Prostate gland (tissue), 2 donors: ENCODE data around the gene TBKBP1. TPM values are rescaled to one million over a fixed set of nuclear protein-coding genes. Genes with fewer than 3 reads are reported as not detected.

Experiments
- DNase-seq: peaks from one replicate; pipeline ENCODE4 v3.0.0-alpha.2; 2019; ENCODE audit warnings: low spot score
- H3K27ac ChIP-seq, 2 donors: fragments of 200-600 bp; sonication (generic); 2 replicates each; pipeline ENCODE4 v1.5.1; 2017 to 2019
- H3K27me3 ChIP-seq: fragments of 200-600 bp; sonication (generic); replicated peaks from 2 replicates; pipeline ENCODE4 v1.5.1; 2019; ENCODE audit not compliant: insufficient read depth
- H3K36me3 ChIP-seq, 2 donors: fragments of 200-600 bp; sonication (generic); 1 replicate in 1 of 2; 2 replicates in 1 of 2; pipeline versions ENCODE4 v1.5.1 to v1.8.1; 2017 to 2019
- H3K4me1 ChIP-seq: fragments of 200-600 bp; sonication (generic); replicated peaks from 2 replicates; pipeline ENCODE4 v1.5.1; 2019
- H3K4me3 ChIP-seq, 2 donors: fragments of 200-600 bp; sonication (generic); 2 replicates each; pipeline ENCODE4 v1.5.1; 2017 to 2019
- H3K9me3 ChIP-seq: fragments of 200-600 bp; sonication (generic); 2 replicates; pipeline ENCODE4 v1.5.1; 2017
- CTCF ChIP-seq, 4 experiments: fragments of 200-600 bp in 2 of 4; fragments of 450-650 bp in 2 of 4; sonication (generic) in 2 of 4; IDR thresholded peaks; 1 replicate in 3 of 4; 2 replicates in 1 of 4; pipeline ENCODE4 v1.5.1; 2016 to 2019; ENCODE audit warnings: antibody characterized with exemption in 4 of 4, mild to moderate bottlenecking in 2 of 4, moderate library complexity in 2 of 4
- POLR2A ChIP-seq: fragments of 450-650 bp; IDR thresholded peaks from one replicate; pipeline ENCODE4 v1.6.1; 2016; ENCODE audit warnings: antibody characterized with exemption, mild to moderate bottlenecking
- POLR2AphosphoS5 ChIP-seq: sonication (generic); formaldehyde crosslinking; IDR thresholded peaks from one replicate; pipeline ENCODE4 v1.6.1; 2017; ENCODE audit warnings: antibody characterized with exemption
- WGBS: methylation state at CpG from one replicate; pipeline ENCODE4 v1.1.5; 2018; 5-methylcytosine and 5-hydroxymethylcytosine counted together
- intact Hi-C: fragments of 100-400 bp; cut with DNase I; formaldehyde crosslinking; loops from one replicate; pipeline ENCODE4 v1.14.2; 2022
- total RNA-seq, 2 donors: library from RNA; depleted of rRNA; stranded (reverse); fragments of >200 nt; gene quantifications; one replicate each; pipeline ENCODE4 v1.1.0, GENCODE V29; 2016

TBKBP1 gene
- total RNA-seq, 2 donors from 2014 or later = 9.5 to 15.3 TPM

DNA sequence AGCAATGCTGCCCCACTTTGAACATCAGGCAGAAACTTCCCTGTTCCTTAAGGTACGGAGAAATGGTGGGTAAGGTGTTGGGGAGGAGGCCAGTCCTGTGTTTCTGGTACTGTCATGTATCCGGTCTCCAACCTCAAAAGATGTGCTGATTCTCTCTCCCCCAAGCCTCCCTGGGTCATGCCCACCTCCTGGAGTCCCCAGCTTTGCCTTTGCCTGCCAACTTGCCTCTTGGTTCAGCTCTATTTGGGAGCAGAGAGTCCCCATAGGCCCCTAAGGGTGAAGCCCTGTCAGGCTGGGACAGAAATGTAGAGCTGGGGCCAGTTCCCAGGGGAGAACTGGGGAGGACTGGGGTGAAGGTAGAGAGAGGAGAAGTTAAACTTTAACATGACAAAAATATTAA, 37.4 kb downstream of the TBKBP1 start:
- Histone ChIP-seq H3K36me3 (no peaks in the 10 kb centered on the region), H3K4me1 (no peaks in the 10 kb centered on the region), H3K4me3 (no peak overlapping the region), H3K27ac (no peak overlapping the region), H3K9me3 (no peaks in the 10 kb centered on the region), H3K27me3 (peaks cover 7% of the 10 kb centered on the region)
- no peak for DNase-seq
- WGBS = 78% methylated on average over 2 of the region's 2 CpGs
- TF ChIP-seq POLR2A = no peak
- TF ChIP-seq POLR2AphosphoS5 = no peak
- no peak for TF ChIP-seq CTCF (IDR thresholded peaks at IDR 0.05)
- intact Hi-C loops = no loop called here

- intact Hi-C loops = no loop called here
These were observed 38.6 kb downstream of the TBKBP1 start for GRCh38 chr17:47732399-47733046.

DNA sequence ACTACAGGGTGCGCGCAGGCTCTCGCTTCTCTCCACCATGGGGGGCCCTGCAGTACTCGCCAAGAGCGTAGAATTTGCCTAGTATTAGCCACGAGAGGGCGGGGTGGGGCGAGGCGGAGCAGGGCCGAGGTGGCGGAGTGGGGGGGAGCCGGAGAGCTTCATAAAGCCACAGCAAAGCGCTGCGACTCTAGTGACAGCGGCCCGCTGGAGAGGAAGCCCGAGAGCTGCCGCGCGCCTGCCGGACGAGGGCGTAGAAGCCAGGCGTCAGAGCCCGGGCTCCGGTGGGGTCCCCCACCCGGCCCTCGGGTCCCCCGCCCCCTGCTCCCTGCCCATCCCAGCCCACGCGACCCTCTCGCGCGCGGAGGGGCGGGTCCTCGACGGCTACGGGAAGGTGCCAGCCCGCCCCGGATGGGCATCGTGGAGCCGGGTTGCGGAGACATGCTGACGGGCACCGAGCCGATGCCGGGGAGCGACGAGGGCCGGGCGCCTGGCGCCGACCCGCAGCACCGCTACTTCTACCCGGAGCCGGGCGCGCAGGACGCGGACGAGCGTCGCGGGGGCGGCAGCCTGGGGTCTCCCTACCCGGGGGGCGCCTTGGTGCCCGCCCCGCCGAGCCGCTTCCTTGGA, 39.2 kb downstream of the TBKBP1 start, which contains the start of gene TBX21:
TSS of gene TBX21 (plus strand) at position 190 of the 627 bp plus-strand sequence. CDS start at position 409, 219 bp downstream.
- intact Hi-C loops = no loop called here
- WGBS = 0% methylated on average over 24 of the region's 73 CpGs
- H3K27ac ChIP-seq = no peak within 1 kb of the TSS
- peak within 1 kb of the TSS; percentile 28 to 29 for H3K4me3 ChIP-seq
- no peaks in the 10 kb centered on the region for H3K9me3 ChIP-seq
- DNase-seq = peak; percentile 41
- H3K36me3 ChIP-seq = no peaks in the 10 kb centered on the region
- TF ChIP-seq CTCF (IDR thresholded peaks at IDR 0.05) (no peak), POLR2AphosphoS5 (no peak), POLR2A (no peak)
- peaks cover 7% of the 10 kb centered on the region for H3K27me3 ChIP-seq
- H3K4me1 ChIP-seq = no peaks in the 10 kb centered on the region

More at GRCh38 chr17:47732399-47733046, 38.6 kb downstream of the TBKBP1 start:
- 47% methylated on average over 12 of the region's 12 CpGs for WGBS
- Histone ChIP-seq H3K9me3 (no peaks in the 10 kb centered on the region), H3K27ac (no peak overlapping the region), H3K4me1 (no peaks in the 10 kb centered on the region), H3K36me3 (no peaks in the 10 kb centered on the region), H3K27me3 (peaks cover 7% of the 10 kb centered on the region), H3K4me3 (peak overlapping the region; percentile 28 to 29)
- no peak for TF ChIP-seq CTCF (IDR thresholded peaks at IDR 0.05)
- TF ChIP-seq POLR2A = no peak
- no peak for TF ChIP-seq POLR2AphosphoS5
- DNase-seq = no peak

GRCh38 chr17:47733674-47734410, 39.9 kb downstream of the TBKBP1 start:
- intact Hi-C loops = no loop called here
- no peaks in the 10 kb centered on the region for H3K4me1 ChIP-seq
- peaks cover 7% of the 10 kb centered on the region for H3K27me3 ChIP-seq
- no peak for DNase-seq
- H3K4me3 ChIP-seq = peak overlapping the region; percentile 28 to 29
- WGBS = 8% methylated on average over 42 of the region's 60 CpGs
- TF ChIP-seq POLR2A (no peak), POLR2AphosphoS5 (no peak), CTCF (IDR thresholded peaks at IDR 0.05) (no peak)
- no peak overlapping the region for H3K27ac ChIP-seq
- no peaks in the 10 kb centered on the region for H3K9me3 ChIP-seq
- no peaks in the 10 kb centered on the region for H3K36me3 ChIP-seq
